Suprapubic skin (tissue), 4 donors: ENCODE data around the gene PSMD7. TPM values are rescaled to one million over a fixed set of nuclear protein-coding genes. Genes with fewer than 3 reads are reported as not detected.

Experiments
- DNase-seq, 2 donors: peaks; one replicate each; pipeline ENCODE4 v3.0.0-alpha.2; 2019; ENCODE audit warnings: low spot score in 2 of 2
- H3K27ac ChIP-seq: fragments of 200-600 bp; sonication (generic); one replicate; pipeline ENCODE4 v1.5.1; 2019
- H3K27me3 ChIP-seq: fragments of 200-600 bp; sonication (generic); one replicate; pipeline ENCODE4 v1.5.1; 2019
- H3K36me3 ChIP-seq: fragments of 200-600 bp; sonication (generic); one replicate; pipeline ENCODE4 v1.5.1; 2019
- H3K4me1 ChIP-seq: fragments of 200-600 bp; sonication (generic); one replicate; pipeline ENCODE4 v1.5.1; 2019
- H3K4me3 ChIP-seq: fragments of 200-600 bp; sonication (generic); one replicate; pipeline ENCODE4 v1.5.1; 2019; ENCODE audit warnings: mild to moderate bottlenecking
- H3K9me3 ChIP-seq: fragments of 200-600 bp; sonication (generic); one replicate; pipeline ENCODE4 v1.5.1; 2019
- EP300 ChIP-seq: sonication (generic); formaldehyde crosslinking; IDR thresholded peaks from one replicate; pipeline ENCODE4 v1.6.1; 2017; ENCODE audit warnings: antibody characterized with exemption
- POLR2A ChIP-seq, 2 donors: fragments of 450-650 bp; IDR thresholded peaks; one replicate each; pipeline ENCODE4 v1.6.1; 2017; ENCODE audit warnings: antibody characterized with exemption in 2 of 2, mild to moderate bottlenecking in 2 of 2, moderate library complexity in 2 of 2
- POLR2AphosphoS5 ChIP-seq, 3 donors: sonication (generic); formaldehyde crosslinking; IDR thresholded peaks; one replicate each; pipeline ENCODE4 v1.6.1; 2017; ENCODE audit warnings: antibody characterized with exemption in 3 of 3
- WGBS: methylation state at CpG from one replicate; pipeline ENCODE4 v1.1.5; 2018; 5-methylcytosine and 5-hydroxymethylcytosine counted together
- total RNA-seq, 4 donors: library from RNA; depleted of rRNA; stranded (reverse); fragments of >200 nt; gene quantifications; one replicate each; pipeline ENCODE4 v1.1.0, GENCODE V29; 2016
- TF ChIP-seq, protein P1 (sequence below), 2 donors: fragments of 200-600 bp in 1 of 2; fragments of 450-650 bp in 1 of 2; sonication (generic) in 1 of 2; IDR thresholded peaks; one replicate each; pipeline ENCODE4 v1.5.1; 2016 to 2019; ENCODE audit warnings: antibody characterized with exemption in 2 of 2, mild to moderate bottlenecking in 1 of 2, moderate library complexity in 1 of 2

Gene PSMD7
- 10 to 100 TPM; 55.8 to 81.2 (median 77.0) TPM for total RNA-seq

- peaks cover 25% of the 10 kb centered on the region for H3K36me3 ChIP-seq
- H3K27me3 ChIP-seq, result no peaks in the 10 kb centered on the region
- peaks cover 37% of the 10 kb centered on the region for H3K4me1 ChIP-seq
- peak within 1 kb of the TSS; percentile 75 for H3K4me3 ChIP-seq
- TF ChIP-seq POLR2A (IDR thresholded peaks at IDR 0.05) (peak in 1 of 2 donors; percentile 79), POLR2AphosphoS5 (IDR thresholded peaks at IDR 0.05) (peak; percentile 82 to 96 (median 94))
- TF ChIP-seq, protein P1, sequence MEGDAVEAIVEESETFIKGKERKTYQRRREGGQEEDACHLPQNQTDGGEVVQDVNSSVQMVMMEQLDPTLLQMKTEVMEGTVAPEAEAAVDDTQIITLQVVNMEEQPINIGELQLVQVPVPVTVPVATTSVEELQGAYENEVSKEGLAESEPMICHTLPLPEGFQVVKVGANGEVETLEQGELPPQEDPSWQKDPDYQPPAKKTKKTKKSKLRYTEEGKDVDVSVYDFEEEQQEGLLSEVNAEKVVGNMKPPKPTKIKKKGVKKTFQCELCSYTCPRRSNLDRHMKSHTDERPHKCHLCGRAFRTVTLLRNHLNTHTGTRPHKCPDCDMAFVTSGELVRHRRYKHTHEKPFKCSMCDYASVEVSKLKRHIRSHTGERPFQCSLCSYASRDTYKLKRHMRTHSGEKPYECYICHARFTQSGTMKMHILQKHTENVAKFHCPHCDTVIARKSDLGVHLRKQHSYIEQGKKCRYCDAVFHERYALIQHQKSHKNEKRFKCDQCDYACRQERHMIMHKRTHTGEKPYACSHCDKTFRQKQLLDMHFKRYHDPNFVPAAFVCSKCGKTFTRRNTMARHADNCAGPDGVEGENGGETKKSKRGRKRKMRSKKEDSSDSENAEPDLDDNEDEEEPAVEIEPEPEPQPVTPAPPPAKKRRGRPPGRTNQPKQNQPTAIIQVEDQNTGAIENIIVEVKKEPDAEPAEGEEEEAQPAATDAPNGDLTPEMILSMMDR (IDR thresholded peaks at IDR 0.05), result no peak
- H3K27ac ChIP-seq, result peak within 1 kb of the TSS; percentile 92
- peak; percentile 94 to 96 for DNase-seq
- peaks cover 3% of the 10 kb centered on the region for H3K9me3 ChIP-seq
- WGBS, result 1% methylated on average over 27 of the region's 60 CpGs
Measured at GRCh38 chr16:74296432-74297144, at the start of gene PSMD7. Gene PSMD7 (plus strand): TSS chr16:74296814. CDS start chr16:74296915, 101 bp downstream.

GRCh38 chr16:74249254-74249653 lies 47.4 kb upstream of the PSMD7 start:
- DNase-seq, result no peak
- Histone ChIP-seq H3K27ac (no peak overlapping the region), H3K27me3 (no peaks in the 10 kb centered on the region), H3K36me3 (no peaks in the 10 kb centered on the region), H3K9me3 (no peaks in the 10 kb centered on the region), H3K4me1 (no peaks in the 10 kb centered on the region), H3K4me3 (no peak overlapping the region)
- WGBS, result 53% methylated on average over 4 of the region's 4 CpGs
- TF ChIP-seq POLR2AphosphoS5 (IDR thresholded peaks at IDR 0.05) (no peak), EP300 (no peak), POLR2A (IDR thresholded peaks at IDR 0.05) (no peak)
- TF ChIP-seq, protein P1 (IDR thresholded peaks at IDR 0.05), result no peak

DNA sequence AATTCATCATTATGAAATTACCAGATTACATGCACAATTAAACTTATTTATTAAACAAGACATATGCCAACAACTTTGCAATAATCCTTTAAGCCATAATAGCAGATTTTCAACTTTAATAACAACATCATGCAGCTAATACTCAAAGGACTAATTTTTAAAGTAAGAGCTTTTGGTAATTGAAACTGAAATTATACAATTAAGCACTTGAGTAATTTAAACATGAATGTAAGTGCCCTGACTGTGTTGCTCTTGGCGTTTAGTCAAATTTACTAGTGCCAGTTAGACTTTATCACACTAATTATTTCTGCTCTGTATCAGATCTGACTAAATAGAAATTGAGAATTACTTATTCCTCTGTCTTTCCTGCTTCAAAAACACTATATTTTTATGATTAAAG lies 46.8 kb upstream of the PSMD7 start:
- Histone ChIP-seq H3K9me3 (no peaks in the 10 kb centered on the region), H3K4me1 (no peaks in the 10 kb centered on the region), H3K27me3 (no peaks in the 10 kb centered on the region), H3K4me3 (no peak overlapping the region), H3K36me3 (no peaks in the 10 kb centered on the region), H3K27ac (no peak overlapping the region)
- DNase-seq, result no peak
- WGBS, result 58% methylated on average over 1 of the region's 1 CpG
- TF ChIP-seq, protein P1 (IDR thresholded peaks at IDR 0.05), result no peak
- no peak for TF ChIP-seq POLR2AphosphoS5 (IDR thresholded peaks at IDR 0.05)

DNA sequence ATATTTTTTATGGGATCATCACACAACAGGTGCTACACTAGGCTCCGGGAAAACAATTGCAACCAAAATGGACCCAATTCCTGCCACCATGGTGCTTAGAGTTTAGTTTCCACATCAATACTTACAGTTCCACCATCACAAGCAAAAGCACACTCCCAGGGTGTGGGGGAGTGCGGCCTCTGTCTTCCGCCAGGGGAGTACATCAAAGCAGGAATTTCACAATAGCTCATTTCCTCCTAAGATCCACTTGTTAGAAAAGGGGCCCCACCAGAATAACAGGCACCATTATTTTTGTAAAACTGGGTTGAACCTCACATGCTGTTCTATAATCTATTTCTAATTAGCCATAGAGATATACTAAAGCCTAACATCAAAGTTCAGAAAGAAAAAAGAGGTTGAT lies 44.3 kb upstream of the PSMD7 start:
- H3K27me3 ChIP-seq, result no peaks in the 10 kb centered on the region
- H3K36me3 ChIP-seq, result no peaks in the 10 kb centered on the region
- H3K9me3 ChIP-seq, result no peaks in the 10 kb centered on the region
- H3K4me1 ChIP-seq, result no peaks in the 10 kb centered on the region
- H3K27ac ChIP-seq, result no peak overlapping the region
- TF ChIP-seq, protein P1 (IDR thresholded peaks at IDR 0.05), result no peak
- TF ChIP-seq EP300 (no peak), POLR2A (IDR thresholded peaks at IDR 0.05) (no peak), POLR2AphosphoS5 (IDR thresholded peaks at IDR 0.05) (no peak)
- DNase-seq, result no peak
- 79% methylated on average over 3 of the region's 3 CpGs for WGBS
- H3K4me3 ChIP-seq, result no peak overlapping the region

GRCh38 chr16:74253161-74253938 lies 43.3 kb upstream of the PSMD7 start:
- 68% methylated on average over 6 of the region's 6 CpGs for WGBS

More at GRCh38 chr16:74253161-74253938, 43.3 kb upstream of the PSMD7 start:
- H3K36me3 ChIP-seq, result no peaks in the 10 kb centered on the region
- DNase-seq, result no peak
- H3K9me3 ChIP-seq, result no peaks in the 10 kb centered on the region
- no peak overlapping the region for H3K27ac ChIP-seq
- no peaks in the 10 kb centered on the region for H3K27me3 ChIP-seq
- TF ChIP-seq EP300, result no peak
- TF ChIP-seq POLR2AphosphoS5 (IDR thresholded peaks at IDR 0.05), result no peak
- no peak overlapping the region for H3K4me3 ChIP-seq
- H3K4me1 ChIP-seq, result no peaks in the 10 kb centered on the region
